ENCODE results near the gene SLC1A5. TPM values are rescaled to one million over a fixed set of nuclear protein-coding genes. Genes with fewer than 3 reads are reported as not detected.
A peak's percentile ranks its signal among the peaks of the same experiment; 100 is the strongest.

The SLC1A5 gene
- total RNA-seq, 1 donor from 2014 or later, result 131 TPM

GRCh38 chr19:46755853-46756543 is 32.4 kb downstream of the SLC1A5 start:
- H3K36me3 Mint-ChIP-seq (ENCODE audit: low read depth), result peaks cover 6% of the 10 kb centered on the region
- no peak overlapping the region for H3K4me3 Mint-ChIP-seq
- H3K9me3 Mint-ChIP-seq, result no peaks in the 10 kb centered on the region
- DNase-seq (ENCODE audit: low read depth, low spot score), result no peak
- no peak overlapping the region for H3K27ac Mint-ChIP-seq (ENCODE audit: unreplicated experiment)
- TF ChIP-seq CTCF (conservative IDR thresholded peaks at IDR 0.05), result no peak
- H3K27me3 Mint-ChIP-seq (ENCODE audit: low read depth), result no peaks in the 10 kb centered on the region
- peaks cover 4% of the 10 kb centered on the region for H3K4me1 Mint-ChIP-seq

GRCh38 chr19:46755077-46755852 is 33.1 kb downstream of the SLC1A5 start:
- Mint-ChIP-seq H3K27me3 (ENCODE audit: low read depth) (no peaks in the 10 kb centered on the region), H3K4me1 (peaks cover 4% of the 10 kb centered on the region), H3K27ac (ENCODE audit: unreplicated experiment) (no peak overlapping the region), H3K36me3 (ENCODE audit: low read depth) (peaks cover 8% of the 10 kb centered on the region), H3K9me3 (no peaks in the 10 kb centered on the region), H3K4me3 (no peak overlapping the region)
- DNase-seq (ENCODE audit: low read depth, low spot score), result no peak
- TF ChIP-seq CTCF (conservative IDR thresholded peaks at IDR 0.05), result no peak

GRCh38 chr19:46753420-46754155 is 34.8 kb downstream of the SLC1A5 start:
- H3K27me3 Mint-ChIP-seq (ENCODE audit: low read depth), result no peaks in the 10 kb centered on the region
- TF ChIP-seq CTCF (conservative IDR thresholded peaks at IDR 0.05), result peak; percentile 35
- H3K27ac Mint-ChIP-seq (ENCODE audit: unreplicated experiment), result peak overlapping the region; percentile 12
- H3K4me1 Mint-ChIP-seq, result peaks cover 9% of the 10 kb centered on the region
- peak overlapping the region; percentile 67 for H3K4me3 Mint-ChIP-seq
- H3K36me3 Mint-ChIP-seq (ENCODE audit: low read depth), result peaks cover 13% of the 10 kb centered on the region
- no peaks in the 10 kb centered on the region for H3K9me3 Mint-ChIP-seq
- DNase-seq (ENCODE audit: low read depth, low spot score), result peak; percentile 54

- peak; percentile 87 for DNase-seq (ENCODE audit: low read depth, low spot score)
- TF ChIP-seq CTCF (conservative IDR thresholded peaks at IDR 0.05), result peak; percentile 73
- H3K4me3 Mint-ChIP-seq, result peak overlapping the region; percentile 93
Measured at GRCh38 chr19:46748325-46749109, 39.9 kb downstream of the SLC1A5 start.

More at GRCh38 chr19:46748325-46749109, 39.9 kb downstream of the SLC1A5 start:
- Mint-ChIP-seq H3K9me3 (no peaks in the 10 kb centered on the region), H3K27me3 (ENCODE audit: low read depth) (no peaks in the 10 kb centered on the region), H3K36me3 (ENCODE audit: low read depth) (peaks cover 16% of the 10 kb centered on the region), H3K27ac (ENCODE audit: unreplicated experiment) (no peak overlapping the region), H3K4me1 (peaks cover 32% of the 10 kb centered on the region)

All from neural crest cell (in vitro differentiated cells).